Measurements from ENCODE around the gene PFDN6.

GRCh38 chr6:33278392-33278741 is 11.0 kb upstream of the PFDN6 start:
- no peak for TF ChIP-seq POLR2A (IDR thresholded peaks at IDR 0.05)
- TF ChIP-seq CTCF (IDR thresholded peaks at IDR 0.05) = no peak

Data from tibial nerve (tissue), 3 donors.